Measurements from ENCODE around the gene ZC3H15.

ZC3H15 gene

GRCh38 chr2:186551323-186552050 lies 65.4 kb downstream of the ZC3H15 start:
- no peaks in the 10 kb centered on the region for H3K4me1 ChIP-seq (ENCODE audit: control insufficient read depth, insufficient read depth, low read depth, low read length)
- 65% methylated on average over 5 of the region's 8 CpGs for WGBS
- no peak overlapping the region for H2BK5ac ChIP-seq (ENCODE audit: low read depth, low read length, poor library complexity, severe bottlenecking)
- no peak overlapping the region for H2AK5ac ChIP-seq (ENCODE audit: low read length, severe bottlenecking)
- no peak overlapping the region for H2BK120ac ChIP-seq (ENCODE audit: low read depth, low read length)
- H4K8ac ChIP-seq (ENCODE audit: low read length) = no peak overlapping the region
- H4K91ac ChIP-seq (ENCODE audit: low read length) = no peak overlapping the region
- no peaks in the 10 kb centered on the region for H3K9me3 ChIP-seq (ENCODE audit: control insufficient read depth, low read length)
- no peaks in the 10 kb centered on the region for H3K79me1 ChIP-seq (replicated peaks; ENCODE audit: low read length, poor library complexity, severe bottlenecking)
- peak overlapping the region; percentile 6 for H3K27ac ChIP-seq (ENCODE audit: low read length, poor library complexity, severe bottlenecking)
- no peak overlapping the region for H3K9ac ChIP-seq (ENCODE audit: low read length)
- peak overlapping the region in 1 of 2 experiments; percentile 49 for H3K18ac ChIP-seq (ENCODE audit: low read depth in 1 of 2, low read length in 2 of 2)
- H3K4me3 ChIP-seq (ENCODE audit: insufficient read depth in 1 of 2, low read depth in 1 of 2, low read length in 2 of 2) = no peak overlapping the region
- no peak overlapping the region for H3K4ac ChIP-seq (ENCODE audit: low read depth in 1 of 2, low read length in 2 of 2)
- H2BK12ac ChIP-seq (ENCODE audit: low read length in 2 of 2) = no peak overlapping the region
- no peak overlapping the region for H3K4me2 ChIP-seq (ENCODE audit: low read length, poor library complexity, severe bottlenecking)
- no peak overlapping the region for H2AFZ ChIP-seq (ENCODE audit: low read depth, low read length)
- H3K14ac ChIP-seq (ENCODE audit: low read length in 2 of 2) = no peak overlapping the region
- no peak overlapping the region for H3K23ac ChIP-seq (ENCODE audit: low read length in 2 of 2)
- no peak for DNase-seq
- H3K36me3 ChIP-seq (ENCODE audit: control insufficient read depth in 1 of 2, insufficient read depth in 2 of 2, low read depth in 1 of 2, low read length in 2 of 2) = no peaks in the 10 kb centered on the region
- no peaks in the 10 kb centered on the region for H3K27me3 ChIP-seq (ENCODE audit: control insufficient read depth in 1 of 2, insufficient read depth in 1 of 2, low read length in 2 of 2)
- H2BK15ac ChIP-seq (ENCODE audit: low read depth, poor library complexity, severe bottlenecking) = no peak overlapping the region

GRCh38 chr2:186554429-186554828 lies 68.4 kb downstream of the ZC3H15 start:
- Histone ChIP-seq H2BK15ac (ENCODE audit: low read depth, poor library complexity, severe bottlenecking) (no peak overlapping the region), H3K4me1 (ENCODE audit: control insufficient read depth, insufficient read depth, low read depth, low read length) (no peaks in the 10 kb centered on the region), H4K8ac (ENCODE audit: low read length) (no peak overlapping the region), H3K9ac (ENCODE audit: low read length) (no peak overlapping the region), H3K4me3 (ENCODE audit: insufficient read depth in 1 of 2, low read depth in 1 of 2, low read length in 2 of 2) (no peak overlapping the region), H3K4me2 (ENCODE audit: low read length, poor library complexity, severe bottlenecking) (no peak overlapping the region), H3K27ac (ENCODE audit: low read length, poor library complexity, severe bottlenecking) (no peak overlapping the region), H3K23ac (ENCODE audit: low read length in 2 of 2) (no peak overlapping the region), H2BK5ac (ENCODE audit: low read depth, low read length, poor library complexity, severe bottlenecking) (no peak overlapping the region), H2AK5ac (ENCODE audit: low read length, severe bottlenecking) (no peak overlapping the region), H3K36me3 (ENCODE audit: control insufficient read depth in 1 of 2, insufficient read depth in 2 of 2, low read depth in 1 of 2, low read length in 2 of 2) (no peaks in the 10 kb centered on the region), H3K9me3 (ENCODE audit: control insufficient read depth, low read length) (no peaks in the 10 kb centered on the region), H3K18ac (ENCODE audit: low read depth in 1 of 2, low read length in 2 of 2) (no peak overlapping the region), H2BK120ac (ENCODE audit: low read depth, low read length) (no peak overlapping the region), H3K14ac (ENCODE audit: low read length in 2 of 2) (no peak overlapping the region), H3K27me3 (ENCODE audit: control insufficient read depth in 1 of 2, insufficient read depth in 1 of 2, low read length in 2 of 2) (no peaks in the 10 kb centered on the region), H4K91ac (ENCODE audit: low read length) (no peak overlapping the region), H2BK12ac (ENCODE audit: low read length in 2 of 2) (no peak overlapping the region), H3K4ac (ENCODE audit: low read depth in 1 of 2, low read length in 2 of 2) (no peak overlapping the region), H3K79me1 (replicated peaks; ENCODE audit: low read length, poor library complexity, severe bottlenecking) (no peaks in the 10 kb centered on the region), H2AFZ (ENCODE audit: low read depth, low read length) (no peak overlapping the region)
- DNase-seq = peak; percentile 72
- WGBS = 33% methylated on average over 1 of the region's 1 CpG

- no peak overlapping the region for H3K9ac ChIP-seq (ENCODE audit: low read length)
- no peak overlapping the region for H2AFZ ChIP-seq (ENCODE audit: low read depth, low read length)
- no peak overlapping the region for H3K4me3 ChIP-seq (ENCODE audit: insufficient read depth in 1 of 2, low read depth in 1 of 2, low read length in 2 of 2)
- H3K18ac ChIP-seq (ENCODE audit: low read depth in 1 of 2, low read length in 2 of 2) = peak overlapping the region in 1 of 2 experiments; percentile 22
- no peak overlapping the region for H4K91ac ChIP-seq (ENCODE audit: low read length)
- no peak overlapping the region for H2BK15ac ChIP-seq (ENCODE audit: low read depth, poor library complexity, severe bottlenecking)
- no peak overlapping the region for H2BK12ac ChIP-seq (ENCODE audit: low read length in 2 of 2)
- peaks cover under 1% of the 10 kb centered on the region for H3K4me1 ChIP-seq (ENCODE audit: control insufficient read depth, insufficient read depth, low read depth, low read length)
- H3K27me3 ChIP-seq (ENCODE audit: control insufficient read depth in 1 of 2, insufficient read depth in 1 of 2, low read length in 2 of 2) = no peaks in the 10 kb centered on the region
- no peak overlapping the region for H2BK5ac ChIP-seq (ENCODE audit: low read depth, low read length, poor library complexity, severe bottlenecking)
- no peak overlapping the region for H3K4me2 ChIP-seq (ENCODE audit: low read length, poor library complexity, severe bottlenecking)
- no peaks in the 10 kb centered on the region for H3K36me3 ChIP-seq (ENCODE audit: control insufficient read depth in 1 of 2, insufficient read depth in 2 of 2, low read depth in 1 of 2, low read length in 2 of 2)
- peak; percentile 52 for DNase-seq
- no peaks in the 10 kb centered on the region for H3K9me3 ChIP-seq (ENCODE audit: control insufficient read depth, low read length)
- no peak overlapping the region for H2BK120ac ChIP-seq (ENCODE audit: low read depth, low read length)
- WGBS = 71% methylated on average over 8 of the region's 8 CpGs
- no peak overlapping the region for H3K4ac ChIP-seq (ENCODE audit: low read depth in 1 of 2, low read length in 2 of 2)
- H2AK5ac ChIP-seq (ENCODE audit: low read length, severe bottlenecking) = no peak overlapping the region
- no peak overlapping the region for H4K8ac ChIP-seq (ENCODE audit: low read length)
- no peaks in the 10 kb centered on the region for H3K79me1 ChIP-seq (replicated peaks; ENCODE audit: low read length, poor library complexity, severe bottlenecking)
- H3K23ac ChIP-seq (ENCODE audit: low read length in 2 of 2) = no peak overlapping the region
- H3K14ac ChIP-seq (ENCODE audit: low read length in 2 of 2) = no peak overlapping the region
- H3K27ac ChIP-seq (ENCODE audit: low read length, poor library complexity, severe bottlenecking) = no peak overlapping the region
Measured at GRCh38 chr2:186554850-186555671, 69.0 kb downstream of the ZC3H15 start.

GRCh38 chr2:186558512-186559276 lies 72.6 kb downstream of the ZC3H15 start:
- no peaks in the 10 kb centered on the region for H3K27me3 ChIP-seq (ENCODE audit: control insufficient read depth in 1 of 2, insufficient read depth in 1 of 2, low read length in 2 of 2)
- H4K91ac ChIP-seq (ENCODE audit: low read length) = no peak overlapping the region
- H3K27ac ChIP-seq (ENCODE audit: low read length, poor library complexity, severe bottlenecking) = no peak overlapping the region
- H2BK12ac ChIP-seq (ENCODE audit: low read length in 2 of 2) = no peak overlapping the region
- H2AFZ ChIP-seq (ENCODE audit: low read depth, low read length) = no peak overlapping the region
- H4K8ac ChIP-seq (ENCODE audit: low read length) = no peak overlapping the region
- no peaks in the 10 kb centered on the region for H3K36me3 ChIP-seq (ENCODE audit: control insufficient read depth in 1 of 2, insufficient read depth in 2 of 2, low read depth in 1 of 2, low read length in 2 of 2)
- no peak overlapping the region for H3K14ac ChIP-seq (ENCODE audit: low read length in 2 of 2)
- H3K4ac ChIP-seq (ENCODE audit: low read depth in 1 of 2, low read length in 2 of 2) = no peak overlapping the region
- H3K79me1 ChIP-seq (replicated peaks; ENCODE audit: low read length, poor library complexity, severe bottlenecking) = no peaks in the 10 kb centered on the region
- no peak overlapping the region for H2BK120ac ChIP-seq (ENCODE audit: low read depth, low read length)
- peaks cover 4% of the 10 kb centered on the region for H3K9me3 ChIP-seq (ENCODE audit: control insufficient read depth, low read length)
- no peak overlapping the region for H2AK5ac ChIP-seq (ENCODE audit: low read length, severe bottlenecking)
- peak; percentile 50 for DNase-seq
- no peak overlapping the region for H2BK15ac ChIP-seq (ENCODE audit: low read depth, poor library complexity, severe bottlenecking)
- WGBS = 14% methylated on average over 1 of the region's 2 CpGs
- H3K4me1 ChIP-seq (ENCODE audit: control insufficient read depth, insufficient read depth, low read depth, low read length) = peaks cover 3% of the 10 kb centered on the region
- no peak overlapping the region for H3K9ac ChIP-seq (ENCODE audit: low read length)
- no peak overlapping the region for H2BK5ac ChIP-seq (ENCODE audit: low read depth, low read length, poor library complexity, severe bottlenecking)
- H3K18ac ChIP-seq (ENCODE audit: low read depth in 1 of 2, low read length in 2 of 2) = no peak overlapping the region
- H3K23ac ChIP-seq (ENCODE audit: low read length in 2 of 2) = no peak overlapping the region
- no peak overlapping the region for H3K4me2 ChIP-seq (ENCODE audit: low read length, poor library complexity, severe bottlenecking)
- H3K4me3 ChIP-seq (ENCODE audit: insufficient read depth in 1 of 2, low read depth in 1 of 2, low read length in 2 of 2) = no peak overlapping the region
